NT2/D1 (cell line): ENCODE results near the gene RAB24.

ENCODE experiments used
- SUZ12 ChIP-seq: IDR thresholded peaks from 2 replicates; pipeline ENCODE4 v1.6.1; 2011; ENCODE audit not compliant: insufficient read length, insufficient read depth; ENCODE audit errors: extremely low read depth
- YY1 ChIP-seq: IDR thresholded peaks from 2 replicates; pipeline ENCODE4 v1.6.1; 2011; ENCODE audit not compliant: insufficient read length, insufficient read depth

- TF ChIP-seq SUZ12 (no peak), YY1 (no peak)
These were observed 3.2 kb downstream of the RAB24 start for GRCh38 chr5:177300236-177300880.
